ENCODE measurements around the gene DMD. TPM values are rescaled to one million over a fixed set of nuclear protein-coding genes. Genes with fewer than 3 reads are reported as not detected.

Gene DMD
- total RNA-seq, 1 experiment from 2014 or later, result 19.3 TPM

- ChIA-PET CTCF (interaction anchor here (1.3 to 1.9 kb wide), 3 partner anchors 37 to 227 kb away, joined by 4 to 5 read pairs (median 5); no protein-coding TSS in a partner anchor), POLR2A (interaction anchor here (1.0 to 3.4 kb wide), 9 partner anchors 23 to 377 kb away, joined by 3 to 38 read pairs (median 4); partner anchors contain the start of gene TAB3)
- no peaks in the 10 kb centered on the region for H3K36me3 Mint-ChIP-seq (ENCODE audit: insufficient read depth, unreplicated experiment)
- H3K4me3 Mint-ChIP-seq (ENCODE audit: unreplicated experiment), result peak overlapping the region; percentile 74
- no peak for TF ChIP-seq CTCF (IDR thresholded peaks at IDR 0.05; ENCODE audit: unreplicated experiment)
- peaks cover 44% of the 10 kb centered on the region for H3K27me3 Mint-ChIP-seq (ENCODE audit: insufficient read depth, unreplicated experiment)
- no peaks in the 10 kb centered on the region for H3K9me3 Mint-ChIP-seq (ENCODE audit: unreplicated experiment)
- H3K27ac Mint-ChIP-seq (ENCODE audit: low read depth, unreplicated experiment), result peak overlapping the region; percentile 87
- no TSS peak for BruUV-seq (replicated peaks)
- peak; percentile 53 for DNase-seq (ENCODE audit: unreplicated experiment)
- intact Hi-C loops (cut with micrococcal nuclease), result loop anchor here (5.0 kb wide), 1 partner anchor 341 kb away; no protein-coding TSS in a partner anchor
- peaks cover 8% of the 10 kb centered on the region for H3K4me1 Mint-ChIP-seq (ENCODE audit: insufficient read depth, unreplicated experiment)
These were observed 1944.9 kb downstream of the DMD start for GRCh38 chrX:31266203-31267076.

GRCh38 chrX:31265383-31265782 lies 1946.0 kb downstream of the DMD start:
- H3K9me3 Mint-ChIP-seq (ENCODE audit: unreplicated experiment), result no peaks in the 10 kb centered on the region
- peaks cover 2% of the 10 kb centered on the region for H3K36me3 Mint-ChIP-seq (ENCODE audit: insufficient read depth, unreplicated experiment)
- no TSS peak for BruUV-seq (replicated peaks)
- ChIA-PET CTCF (interaction anchor here (1.3 to 1.9 kb wide), 2 partner anchors 51 to 226 kb away, joined by 5 read pairs; no protein-coding TSS in a partner anchor), POLR2A (interaction anchor here (0.5 to 3.4 kb wide), 9 partner anchors 22 to 160 kb away, joined by 3 to 38 read pairs (median 5); no protein-coding TSS in a partner anchor)
- peak; percentile 8 for DNase-seq (ENCODE audit: unreplicated experiment)
- H3K4me3 Mint-ChIP-seq (ENCODE audit: unreplicated experiment), result peak overlapping the region; percentile 74
- H3K27me3 Mint-ChIP-seq (ENCODE audit: insufficient read depth, unreplicated experiment), result peaks cover 34% of the 10 kb centered on the region
- peak overlapping the region; percentile 87 for H3K27ac Mint-ChIP-seq (ENCODE audit: low read depth, unreplicated experiment)
- intact Hi-C loops (cut with micrococcal nuclease), result loop anchor here (2.0 to 5.0 kb wide), 2 partner anchors 51 to 342 kb away; no protein-coding TSS in a partner anchor
- TF ChIP-seq CTCF (IDR thresholded peaks at IDR 0.05; ENCODE audit: unreplicated experiment), result no peak
- H3K4me1 Mint-ChIP-seq (ENCODE audit: insufficient read depth, unreplicated experiment), result peaks cover 8% of the 10 kb centered on the region

GRCh38 chrX:31260351-31260750 lies 1951.0 kb downstream of the DMD start:
- Mint-ChIP-seq H3K27me3 (ENCODE audit: insufficient read depth, unreplicated experiment) (peaks cover 29% of the 10 kb centered on the region), H3K4me3 (ENCODE audit: unreplicated experiment) (no peak overlapping the region), H3K4me1 (ENCODE audit: insufficient read depth, unreplicated experiment) (peaks cover 13% of the 10 kb centered on the region), H3K27ac (ENCODE audit: low read depth, unreplicated experiment) (peak overlapping the region; percentile 79), H3K9me3 (ENCODE audit: unreplicated experiment) (no peaks in the 10 kb centered on the region), H3K36me3 (ENCODE audit: insufficient read depth, unreplicated experiment) (peaks cover 21% of the 10 kb centered on the region)
- TF ChIP-seq CTCF (IDR thresholded peaks at IDR 0.05; ENCODE audit: unreplicated experiment), result no peak
- ChIA-PET POLR2A (interaction anchor here (0.6 to 3.8 kb wide), 7 partner anchors 37 to 371 kb away, joined by 3 to 25 read pairs (median 4); partner anchors contain the start of gene TAB3), CTCF (interaction anchor here (0.6 to 2.3 kb wide), 4 partner anchors 36 to 1223 kb away, joined by 3 to 12 read pairs (median 5); no protein-coding TSS in a partner anchor)
- intact Hi-C loops (cut with micrococcal nuclease), result no loop called here
- DNase-seq (ENCODE audit: unreplicated experiment), result peak; percentile 68
- no TSS peak for BruUV-seq (replicated peaks)

GRCh38 chrX:31258166-31258565 lies 1953.2 kb downstream of the DMD start:
- intact Hi-C loops (cut with micrococcal nuclease), result no loop called here
- H3K36me3 Mint-ChIP-seq (ENCODE audit: insufficient read depth, unreplicated experiment), result peaks cover 21% of the 10 kb centered on the region
- peaks cover 10% of the 10 kb centered on the region for H3K27me3 Mint-ChIP-seq (ENCODE audit: insufficient read depth, unreplicated experiment)
- no peak overlapping the region for H3K4me3 Mint-ChIP-seq (ENCODE audit: unreplicated experiment)
- peak; percentile 55 for DNase-seq (ENCODE audit: unreplicated experiment)
- BruUV-seq (replicated peaks), result no TSS peak
- no peak for TF ChIP-seq CTCF (IDR thresholded peaks at IDR 0.05; ENCODE audit: unreplicated experiment)
- no peaks in the 10 kb centered on the region for H3K9me3 Mint-ChIP-seq (ENCODE audit: unreplicated experiment)
- CTCF ChIA-PET, result interaction anchor here (0.5 to 2.3 kb wide), 4 partner anchors 13 to 49 kb away, joined by 3 to 12 read pairs (median 3); no protein-coding TSS in a partner anchor
- H3K4me1 Mint-ChIP-seq (ENCODE audit: insufficient read depth, unreplicated experiment), result peaks cover 5% of the 10 kb centered on the region
- no peak overlapping the region for H3K27ac Mint-ChIP-seq (ENCODE audit: low read depth, unreplicated experiment)
- POLR2A ChIA-PET, result interaction anchor here (0.6 to 3.8 kb wide), 2 partner anchors 35 to 88 kb away, joined by 3 to 25 read pairs; no protein-coding TSS in a partner anchor

Measured in MCF 10A (cell line).